GM18861 (cell line): ENCODE measurements around the gene ETV6.

ENCODE experiments used
- ATAC-seq: cut with Tn5 transposase; IDR thresholded peaks from one replicate; pipeline ENCODE4 v1.9.1; 2021; ENCODE audit not compliant: unreplicated experiment

Gene ETV6

DNA sequence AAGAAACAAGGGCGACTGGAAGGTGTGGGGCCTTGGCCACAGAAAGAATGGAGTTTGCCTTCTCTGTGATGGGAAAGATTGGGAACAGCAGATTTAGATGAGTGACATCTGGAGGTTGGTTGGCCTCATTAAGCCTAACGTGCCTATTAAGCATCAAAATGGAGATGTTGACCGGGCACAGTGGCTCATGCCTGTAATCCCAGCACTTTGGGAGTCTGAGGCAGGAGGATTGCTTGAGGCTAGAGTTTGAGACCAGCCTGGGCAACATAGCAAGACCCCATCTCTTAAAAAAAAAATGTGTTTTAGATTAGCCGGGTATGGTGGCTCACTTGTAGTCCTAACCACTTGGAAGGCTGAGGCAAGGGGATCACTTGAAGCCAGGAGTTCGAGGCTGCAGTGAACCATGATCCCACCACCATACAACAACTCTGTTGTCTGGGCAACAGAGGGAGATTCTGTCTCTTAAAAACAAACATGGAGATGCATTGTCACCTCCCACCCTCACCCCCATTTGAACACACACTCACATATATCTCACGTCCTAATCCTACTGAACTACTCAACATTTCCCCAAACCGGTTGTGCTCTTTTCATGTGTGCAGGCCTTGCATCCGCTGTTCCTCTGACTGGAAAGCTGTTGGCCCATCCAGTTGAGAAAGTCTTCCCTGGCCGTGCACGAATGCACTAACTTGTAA, 172.1 kb downstream of the ETV6 start:
- no peak for ATAC-seq

GRCh38 chr12:11822081-11822834, 172.8 kb downstream of the ETV6 start:
- ATAC-seq: peak; percentile 44

DNA sequence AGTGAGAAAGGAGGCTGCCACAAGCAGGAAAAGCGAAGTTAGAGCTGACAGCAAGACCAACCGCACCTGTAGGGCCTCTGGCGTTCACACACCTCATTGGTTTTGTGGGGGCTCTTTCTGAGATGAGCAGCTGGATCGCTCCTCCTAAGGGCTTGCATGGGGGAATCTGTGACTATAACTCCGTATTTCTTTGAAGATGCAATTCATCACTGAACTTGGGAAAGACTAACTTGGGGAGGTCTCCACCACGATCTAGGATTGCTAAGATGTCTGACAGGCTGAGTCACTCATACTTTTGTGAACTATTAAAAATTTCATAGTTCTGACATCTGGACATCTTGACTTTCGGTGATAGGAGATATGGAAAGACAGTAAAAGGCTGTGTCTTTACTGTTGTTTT, 173.6 kb downstream of the ETV6 start:
- no peak for ATAC-seq

- no peak for ATAC-seq
Measured at GRCh38 chr12:11823593-11823992, 174.1 kb downstream of the ETV6 start.

GRCh38 chr12:11824069-11824468, 174.6 kb downstream of the ETV6 start:
- no peak for ATAC-seq

DNA sequence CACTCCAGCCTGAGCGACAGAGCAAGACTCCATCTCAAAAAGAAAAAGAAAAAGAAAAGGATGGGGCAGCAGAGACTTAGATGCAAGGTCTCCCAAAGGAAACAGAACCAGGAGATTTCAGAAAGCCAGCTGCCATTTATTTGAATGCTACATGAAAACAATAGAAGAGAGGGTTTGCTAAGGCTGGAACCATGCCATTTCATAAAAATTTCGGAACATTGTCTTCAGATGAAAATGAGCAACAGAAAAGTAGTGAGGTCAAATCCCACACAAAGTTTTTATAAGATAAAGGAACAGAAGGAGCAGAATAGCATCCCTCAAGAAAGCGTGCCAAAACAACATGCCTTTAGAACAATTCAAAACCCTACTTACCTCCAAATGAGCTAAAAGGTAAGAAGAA, 175.3 kb downstream of the ETV6 start:
- no peak for ATAC-seq

- ATAC-seq: no peak
Measured at GRCh38 chr12:11825278-11825677, 175.8 kb downstream of the ETV6 start.

DNA sequence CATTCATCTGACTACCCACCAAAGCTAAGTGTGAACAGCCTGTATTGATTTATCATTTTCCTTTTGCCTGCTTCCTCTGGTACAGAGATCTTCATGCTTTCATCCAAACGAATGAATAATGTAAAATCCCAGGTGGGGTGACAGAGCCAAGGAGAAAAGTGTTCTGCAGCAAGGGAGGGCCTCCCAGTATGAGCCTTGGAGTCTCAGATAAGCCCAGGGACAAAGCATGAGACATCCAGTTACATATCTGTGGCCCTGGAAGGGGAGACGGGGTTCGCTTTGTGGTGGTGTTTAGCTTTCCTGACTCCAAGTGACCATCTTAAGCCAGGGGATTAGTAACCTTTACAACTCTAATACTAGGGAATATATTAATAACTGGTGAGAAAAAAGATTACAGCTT, 177.1 kb downstream of the ETV6 start:
- ATAC-seq: no peak

DNA sequence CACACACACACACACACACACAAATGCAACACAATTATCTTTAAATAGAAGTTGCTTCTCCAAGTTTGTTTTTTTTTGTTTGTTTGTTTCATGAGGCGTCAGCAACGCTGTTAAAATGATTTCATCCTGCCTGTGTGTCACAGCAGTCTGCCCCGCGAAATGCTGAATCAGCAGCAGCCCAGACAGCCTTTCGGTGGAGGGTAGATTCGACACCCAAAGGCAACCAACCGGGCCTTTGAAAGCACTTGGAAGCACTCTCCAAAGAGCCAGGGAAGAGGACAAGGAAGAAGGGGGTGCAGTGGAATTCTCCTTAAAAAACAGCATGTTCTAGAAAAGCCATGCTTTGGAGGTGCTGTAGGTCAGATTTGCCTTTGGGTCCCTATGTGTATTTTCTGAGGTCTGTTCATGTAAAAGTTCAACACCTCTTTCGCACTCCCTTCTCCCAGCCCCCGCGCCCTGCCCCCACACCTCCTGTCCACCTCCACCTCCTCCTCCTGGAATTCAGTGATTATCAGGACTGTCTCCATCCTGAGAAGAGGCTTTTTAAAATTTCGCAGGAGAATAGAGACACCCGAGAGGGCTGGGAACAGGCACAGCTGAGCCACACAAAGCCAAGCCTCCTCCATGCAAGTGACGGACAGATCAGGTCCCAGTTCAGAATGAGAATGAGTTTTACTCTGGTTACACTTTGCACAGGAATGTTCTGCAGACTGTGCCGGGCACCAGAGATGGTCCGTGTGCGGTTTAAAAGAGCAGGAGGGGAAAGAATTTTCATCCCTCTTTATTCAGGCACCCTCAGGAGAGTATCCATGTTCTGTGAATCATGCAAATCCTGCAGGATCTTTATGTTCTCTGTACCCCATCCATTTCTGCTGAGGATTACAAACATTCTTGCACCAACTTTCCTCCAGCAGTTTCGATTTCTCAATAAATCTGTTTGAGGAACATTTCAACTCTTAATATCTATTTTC, 177.9 kb downstream of the ETV6 start:
- ATAC-seq: no peak

- no peak for ATAC-seq
Measured at GRCh38 chr12:11829764-11830194, 180.3 kb downstream of the ETV6 start.

DNA sequence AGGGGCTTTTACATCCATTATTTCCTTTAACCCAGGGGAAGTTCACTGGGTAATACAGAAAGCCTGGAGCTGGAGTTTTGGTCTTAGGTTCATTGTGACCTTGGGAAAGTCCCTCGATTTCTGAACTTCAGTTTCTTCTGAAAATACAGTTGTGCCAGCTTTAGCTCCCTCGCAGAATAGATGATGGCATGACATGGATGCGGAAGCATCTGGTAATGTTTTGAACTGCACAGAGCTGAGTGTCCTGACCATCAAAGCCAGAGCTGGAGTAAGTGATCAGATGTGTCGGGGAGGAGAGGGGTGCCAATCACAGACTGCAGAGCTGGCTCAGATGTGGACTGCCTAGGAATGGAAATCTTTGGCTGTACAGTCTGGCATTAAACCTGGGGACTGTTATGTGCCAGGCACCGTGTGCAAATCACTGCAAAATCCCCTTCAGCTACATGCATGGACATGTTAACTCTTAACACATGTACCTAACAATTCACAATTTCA, 180.9 kb downstream of the ETV6 start:
- no peak for ATAC-seq

DNA sequence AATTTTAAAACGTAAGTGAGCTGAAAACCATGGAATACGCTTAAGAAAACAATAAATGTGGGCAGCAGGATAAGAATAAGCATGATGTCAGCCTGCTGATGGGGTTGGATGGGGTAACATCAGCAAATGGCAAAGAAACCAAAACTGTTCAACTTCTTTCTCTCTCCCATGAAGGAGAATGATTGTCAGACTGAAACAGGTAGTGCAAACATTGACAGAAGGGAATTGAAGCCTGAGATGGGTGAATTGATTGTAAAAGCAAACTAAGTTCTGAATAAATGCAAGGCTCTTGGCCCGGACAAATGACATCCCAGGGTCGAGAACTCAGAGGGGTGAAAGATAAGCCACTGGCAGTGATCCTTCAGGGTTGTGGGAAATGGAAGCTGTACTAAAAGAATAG, 182.6 kb downstream of the ETV6 start:
- no peak for ATAC-seq

GRCh38 chr12:11833174-11833895, 183.9 kb downstream of the ETV6 start:
- ATAC-seq: no peak

DNA sequence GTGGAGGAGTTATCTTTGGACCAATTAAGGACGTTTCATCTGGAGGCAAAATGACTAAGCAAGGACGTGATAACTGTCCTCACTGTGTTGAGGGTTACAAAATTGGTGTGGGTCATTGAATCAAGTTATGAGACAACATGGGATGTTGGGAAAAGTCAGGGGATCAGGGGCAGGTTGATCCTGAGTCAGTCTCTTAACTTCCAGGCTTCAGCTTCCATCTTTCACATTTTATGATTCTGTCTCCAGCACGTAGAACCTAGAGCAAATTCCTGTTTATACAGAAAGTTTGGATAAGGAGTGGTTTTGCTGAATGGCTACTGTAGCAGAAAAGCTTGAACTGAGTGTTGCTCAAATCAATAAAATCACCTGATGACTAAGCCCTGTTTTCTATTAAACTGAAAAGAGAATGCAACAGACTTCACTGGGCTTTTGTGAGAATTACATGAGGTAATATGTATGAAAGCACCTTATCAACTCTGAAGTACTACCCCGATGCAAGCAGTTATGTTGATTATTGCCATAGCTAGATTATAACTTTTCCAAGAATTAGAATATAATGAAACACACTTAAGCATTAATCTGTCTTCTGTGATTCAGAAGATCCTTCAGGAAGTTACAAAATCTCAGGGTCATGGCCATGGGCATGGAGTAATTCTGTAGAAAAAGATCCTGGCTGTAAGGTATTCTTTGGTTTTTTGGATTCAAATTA, 184.8 kb downstream of the ETV6 start:
- ATAC-seq: no peak

DNA sequence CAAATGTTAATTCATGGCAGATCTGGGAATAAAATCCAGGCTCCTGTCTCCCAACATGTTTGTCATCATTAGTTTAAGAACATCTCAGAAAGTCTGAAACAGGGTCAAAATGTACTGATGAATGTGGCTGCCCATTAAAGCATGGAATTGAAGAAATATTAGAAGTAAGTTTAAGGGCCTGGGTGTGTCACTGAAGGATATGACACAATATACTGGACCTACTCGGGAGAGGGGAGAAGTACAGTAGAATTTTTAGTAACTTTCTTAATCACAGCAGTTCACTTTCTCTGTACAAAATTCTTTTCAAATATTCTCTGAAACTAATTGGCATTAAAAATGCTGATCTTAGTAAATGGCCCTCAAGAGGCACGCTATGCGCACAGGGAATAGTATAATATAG, 185.5 kb downstream of the ETV6 start:
- ATAC-seq: no peak

- ATAC-seq: peak; percentile 82
Measured at GRCh38 chr12:11836282-11837151, 187.0 kb downstream of the ETV6 start.

DNA sequence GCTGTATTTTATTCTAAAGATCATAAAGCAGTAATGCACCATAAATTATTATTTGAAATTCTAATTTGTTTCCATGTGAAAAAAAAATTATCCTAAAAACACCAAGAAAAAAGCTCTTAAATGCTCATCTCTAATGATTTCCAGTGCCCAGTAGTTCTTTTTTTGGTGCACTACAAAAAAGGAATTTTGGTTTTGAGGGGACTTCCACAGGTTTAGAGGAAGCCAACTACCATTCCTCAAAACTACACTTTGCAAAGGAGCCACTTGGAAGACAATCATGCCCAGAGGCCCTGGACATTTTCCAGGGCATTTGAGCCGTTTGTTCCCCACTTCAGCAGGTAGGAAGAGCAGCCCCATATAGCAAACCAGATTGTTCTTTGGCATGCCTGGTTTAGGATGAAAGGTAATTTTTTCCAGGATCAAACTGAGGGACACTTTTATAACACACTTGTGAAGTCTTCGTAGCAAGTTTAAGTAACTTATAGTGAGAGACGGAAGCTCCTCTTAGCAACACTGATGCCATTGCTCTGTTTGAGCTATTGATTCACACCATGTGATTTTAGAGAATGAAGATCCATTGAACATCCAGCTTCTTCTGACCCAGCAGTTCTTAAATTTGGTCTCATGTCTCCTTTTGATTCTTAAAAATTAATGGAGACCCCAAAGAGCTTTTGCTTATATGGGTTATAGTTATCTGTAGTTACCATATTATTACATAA, 187.9 kb downstream of the ETV6 start:
- no peak for ATAC-seq

DNA sequence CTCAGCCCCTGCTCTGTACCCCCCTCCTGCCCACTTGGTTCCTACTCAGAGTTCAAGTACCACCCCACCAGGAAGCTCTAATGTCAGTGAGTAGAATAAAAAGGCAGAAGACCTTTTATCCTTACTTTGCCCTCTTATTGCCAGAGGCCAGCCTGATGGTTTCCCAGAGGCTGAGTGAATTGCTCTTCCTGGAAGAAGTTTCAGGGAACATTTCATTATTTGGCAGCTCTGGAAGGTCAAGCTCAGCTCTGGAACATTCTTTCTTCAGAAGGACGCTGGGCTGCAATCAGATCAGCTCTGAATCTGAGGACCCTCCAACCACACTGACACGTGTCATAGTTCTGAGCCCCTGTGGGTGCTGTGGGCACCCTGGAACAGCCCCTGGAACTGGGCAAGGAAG, 188.9 kb downstream of the ETV6 start:
- no peak for ATAC-seq
